Breast epithelium (tissue), 3 donors: ENCODE results near the gene CAPN2.

Experiments used
- POLR2A ChIP-seq: fragments of 450-650 bp; IDR thresholded peaks from one replicate; pipeline ENCODE4 v1.6.1; 2016; ENCODE audit warnings: antibody characterized with exemption, mild to moderate bottlenecking, moderate library complexity
- POLR2AphosphoS5 ChIP-seq, 3 donors: sonication (generic); formaldehyde crosslinking; IDR thresholded peaks; one replicate each; pipeline ENCODE4 v1.6.1; 2017; ENCODE audit warnings: antibody characterized with exemption in 3 of 3
- TF ChIP-seq, protein P1 (sequence below), 3 donors: fragments of 450-650 bp; IDR thresholded peaks; one replicate each; pipeline ENCODE4 v1.5.1; 2016 to 2017; ENCODE audit warnings: antibody characterized with exemption in 3 of 3, mild to moderate bottlenecking in 3 of 3, moderate library complexity in 3 of 3

GRCh38 chr1:223717695-223718363, 5.5 kb downstream of the CAPN2 start:
- TF ChIP-seq, protein P1, sequence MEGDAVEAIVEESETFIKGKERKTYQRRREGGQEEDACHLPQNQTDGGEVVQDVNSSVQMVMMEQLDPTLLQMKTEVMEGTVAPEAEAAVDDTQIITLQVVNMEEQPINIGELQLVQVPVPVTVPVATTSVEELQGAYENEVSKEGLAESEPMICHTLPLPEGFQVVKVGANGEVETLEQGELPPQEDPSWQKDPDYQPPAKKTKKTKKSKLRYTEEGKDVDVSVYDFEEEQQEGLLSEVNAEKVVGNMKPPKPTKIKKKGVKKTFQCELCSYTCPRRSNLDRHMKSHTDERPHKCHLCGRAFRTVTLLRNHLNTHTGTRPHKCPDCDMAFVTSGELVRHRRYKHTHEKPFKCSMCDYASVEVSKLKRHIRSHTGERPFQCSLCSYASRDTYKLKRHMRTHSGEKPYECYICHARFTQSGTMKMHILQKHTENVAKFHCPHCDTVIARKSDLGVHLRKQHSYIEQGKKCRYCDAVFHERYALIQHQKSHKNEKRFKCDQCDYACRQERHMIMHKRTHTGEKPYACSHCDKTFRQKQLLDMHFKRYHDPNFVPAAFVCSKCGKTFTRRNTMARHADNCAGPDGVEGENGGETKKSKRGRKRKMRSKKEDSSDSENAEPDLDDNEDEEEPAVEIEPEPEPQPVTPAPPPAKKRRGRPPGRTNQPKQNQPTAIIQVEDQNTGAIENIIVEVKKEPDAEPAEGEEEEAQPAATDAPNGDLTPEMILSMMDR (IDR thresholded peaks at IDR 0.05) = no peak
- TF ChIP-seq POLR2AphosphoS5 (IDR thresholded peaks at IDR 0.05) (no peak), POLR2A (no peak)
